HG03520 (cell line): ENCODE data around the gene PKIG.

Source experiments
- ATAC-seq: cut with Tn5 transposase; IDR thresholded peaks from one replicate; pipeline ENCODE4 v1.9.1; 2021; ENCODE audit warnings: mild to moderate bottlenecking, moderate library complexity; ENCODE audit not compliant: unreplicated experiment

The PKIG gene

GRCh38 chr20:44615876-44616603, 33.7 kb downstream of the PKIG start:
- ATAC-seq = no peak

GRCh38 chr20:44616604-44616964, 34.2 kb downstream of the PKIG start:
- ATAC-seq = no peak

- ATAC-seq = no peak
Observed at GRCh38 chr20:44618318-44618731, 35.9 kb downstream of the PKIG start.

- no peak for ATAC-seq
Observed at GRCh38 chr20:44619294-44619693, 36.9 kb downstream of the PKIG start.

- ATAC-seq = no peak
Observed at GRCh38 chr20:44620030-44620429, 37.7 kb downstream of the PKIG start.

- ATAC-seq = no peak
Observed at GRCh38 chr20:44621325-44621724, 38.9 kb downstream of the PKIG start.

- no peak for ATAC-seq
Observed at GRCh38 chr20:44621939-44622338, 39.6 kb downstream of the PKIG start.

- no peak for ATAC-seq
Observed at GRCh38 chr20:44622501-44623270, 40.3 kb downstream of the PKIG start.

GRCh38 chr20:44624152-44624551, 41.8 kb downstream of the PKIG start:
- no peak for ATAC-seq

- no peak for ATAC-seq
Observed at GRCh38 chr20:44624743-44625271, 42.4 kb downstream of the PKIG start.

- ATAC-seq = no peak
Observed at GRCh38 chr20:44625361-44625760, 43.0 kb downstream of the PKIG start.

GRCh38 chr20:44626278-44626677, 43.9 kb downstream of the PKIG start:
- ATAC-seq = no peak

- ATAC-seq = no peak
Observed at GRCh38 chr20:44627364-44628010, 45.1 kb downstream of the PKIG start.

GRCh38 chr20:44629017-44629385, 46.6 kb downstream of the PKIG start:
- ATAC-seq = no peak

- ATAC-seq = no peak
Observed at GRCh38 chr20:44629542-44629941, 47.2 kb downstream of the PKIG start.

GRCh38 chr20:44630297-44630696, 47.9 kb downstream of the PKIG start:
- no peak for ATAC-seq

GRCh38 chr20:44632103-44632752, 49.8 kb downstream of the PKIG start:
- no peak for ATAC-seq

GRCh38 chr20:44633187-44633810, 50.9 kb downstream of the PKIG start:
- ATAC-seq = no peak

GRCh38 chr20:44633872-44634600, 51.7 kb downstream of the PKIG start:
- no peak for ATAC-seq

GRCh38 chr20:44635877-44636276, 53.5 kb downstream of the PKIG start:
- no peak for ATAC-seq
